Head of caudate nucleus (tissue), 42 donors: ENCODE results near the gene EML3.
"Not testable (repeated sequence)": the region's sequence is repeated elsewhere in the genome, so short reads cannot be mapped to it uniquely, and the experiment has no call there.

Experiments
- DNase-seq, 42 donors: peaks; one replicate each; pipeline versions ENCODE4 v3.0.0 to v3.0.0-alpha.2; 2020 to 2021; ENCODE audit warnings: mixed read lengths in 7 of 42
- intact Hi-C: fragments of 100-400 bp; cut with DNase I; formaldehyde crosslinking; loops from one replicate; pipeline ENCODE4 v1.15.0; 2022

The EML3 gene

DNA sequence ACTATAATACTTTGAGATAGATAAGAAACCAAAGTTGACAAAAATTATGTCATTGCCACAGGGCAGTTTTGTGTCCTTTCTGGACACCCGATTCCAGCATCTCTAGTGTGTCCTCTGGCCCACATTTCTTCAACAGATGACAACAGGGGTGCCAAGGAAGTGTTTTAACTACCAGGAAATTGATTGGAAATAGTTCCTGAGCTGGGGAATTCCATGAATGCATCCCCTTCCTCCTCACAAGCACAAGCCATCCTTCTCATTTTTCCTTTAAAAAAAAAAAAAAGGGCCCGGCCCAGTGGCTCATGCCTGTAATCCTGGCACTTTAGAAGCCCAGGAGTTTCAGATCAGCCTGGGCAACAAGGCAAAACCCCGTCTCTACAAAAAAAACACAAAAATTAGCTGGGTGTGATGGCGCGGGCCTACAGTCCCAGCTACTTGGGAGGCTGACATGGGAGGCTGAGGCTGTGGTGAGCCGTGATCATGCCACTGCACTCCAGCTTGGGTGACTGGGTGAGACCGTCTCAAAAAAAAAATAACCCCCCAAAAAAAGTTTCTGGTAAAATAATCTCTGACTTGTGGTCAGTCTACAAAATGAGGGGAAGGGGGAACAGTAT lies 10.0 kb upstream of the EML3 start:
- DNase-seq = no peak
- intact Hi-C loops = no loop called here

DNA sequence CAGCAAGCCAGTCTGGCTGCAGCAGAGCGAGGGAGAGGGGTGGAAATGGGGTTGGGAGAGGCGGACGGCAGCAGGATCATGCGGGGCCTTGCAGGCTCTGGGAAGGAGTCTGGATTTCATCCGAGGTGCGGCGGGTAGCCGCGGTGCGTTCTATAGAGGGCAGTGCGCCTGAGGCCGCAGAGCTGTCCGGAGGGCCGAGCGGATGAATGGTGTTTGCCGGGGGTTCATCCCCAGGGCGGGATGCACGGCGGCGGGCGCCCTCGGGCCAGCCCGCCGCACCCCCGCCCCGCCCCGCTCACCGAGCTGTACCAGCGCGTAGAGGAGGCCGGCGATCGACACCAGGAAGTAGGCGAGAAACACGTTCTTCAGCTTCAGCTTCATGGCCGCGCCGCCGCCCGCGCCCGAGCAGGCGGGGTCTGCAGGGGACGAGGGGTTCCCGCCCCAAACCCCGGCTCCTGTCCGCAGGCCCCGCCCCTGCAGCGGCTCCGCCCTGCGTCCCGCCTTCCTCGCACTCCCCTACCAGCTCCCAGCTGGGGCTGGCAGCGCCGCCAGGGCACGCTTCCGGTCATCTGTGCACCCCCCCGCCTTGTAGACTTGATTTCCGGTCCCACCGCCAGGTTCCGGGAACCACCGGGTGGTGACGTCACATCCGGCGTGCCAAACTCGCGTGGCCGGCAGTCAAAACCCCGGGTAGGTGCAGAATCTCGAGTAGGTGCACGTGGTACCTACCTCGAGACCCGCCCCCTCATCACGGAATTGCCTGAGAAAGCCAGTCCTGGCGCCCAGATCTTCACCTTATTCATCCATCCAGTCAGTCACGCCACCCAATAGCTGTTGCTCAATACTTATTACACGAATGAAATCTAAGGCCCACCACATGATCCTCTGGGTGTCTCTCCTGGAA lies 9.2 kb upstream of the EML3 start, which contains the start of gene B3GAT3:
B3GAT3 (minus strand) TSS at position 420 of the 904 bp plus-strand sequence; CDS start at position 381, 39 bp downstream.
- intact Hi-C loops = no loop called here
- peak; percentile 94 to 99 (median 98) for DNase-seq

DNA sequence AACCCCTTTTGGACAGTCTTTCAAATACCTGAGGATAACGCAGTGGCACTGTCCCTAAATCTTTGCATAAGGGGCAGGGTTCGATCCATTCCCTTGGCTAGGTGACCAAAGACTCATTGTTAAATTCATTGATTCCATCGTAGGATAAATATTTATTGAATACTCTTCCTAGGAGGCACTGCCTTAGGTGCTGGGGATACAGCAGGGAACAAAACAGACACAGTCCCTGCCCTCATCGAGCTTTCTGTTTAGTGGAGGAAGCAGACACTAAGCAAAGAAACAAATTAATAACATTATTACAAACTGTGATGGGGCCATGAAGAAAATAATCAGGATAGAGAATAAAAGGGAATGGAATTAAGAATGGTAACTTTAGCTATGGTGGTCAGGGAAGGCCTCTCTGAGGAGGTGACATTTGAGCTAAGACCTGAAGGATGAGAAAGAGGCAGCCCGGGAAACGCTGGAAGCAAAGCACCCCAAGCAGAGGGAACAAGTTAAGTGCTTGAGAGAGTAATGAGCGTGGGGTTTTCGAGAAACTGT lies 8.5 kb upstream of the EML3 start:
- no peak for DNase-seq
- intact Hi-C loops = no loop called here

DNA sequence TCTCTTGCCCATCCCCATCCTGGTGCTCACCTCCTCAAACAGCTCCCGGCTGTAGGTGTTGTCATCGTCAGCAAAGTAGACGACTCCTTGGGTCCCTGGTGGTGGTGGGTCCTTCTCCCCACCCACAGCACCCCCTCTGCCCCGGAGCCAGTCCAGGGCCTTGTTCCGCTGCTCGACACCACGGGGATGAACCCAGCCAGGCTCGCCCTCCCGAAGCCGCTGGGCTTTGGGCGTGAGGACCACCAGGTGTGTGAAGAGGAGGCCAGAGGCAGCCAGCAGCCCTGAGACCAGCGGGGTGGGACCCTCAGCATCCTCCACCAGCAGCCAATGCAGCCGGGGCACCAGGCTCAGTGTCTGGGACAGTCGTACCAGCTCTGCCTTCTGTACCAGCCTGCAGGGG lies 4.4 kb upstream of the EML3 start:
- intact Hi-C loops, DNase-seq: not testable (repeated sequence)

DNA sequence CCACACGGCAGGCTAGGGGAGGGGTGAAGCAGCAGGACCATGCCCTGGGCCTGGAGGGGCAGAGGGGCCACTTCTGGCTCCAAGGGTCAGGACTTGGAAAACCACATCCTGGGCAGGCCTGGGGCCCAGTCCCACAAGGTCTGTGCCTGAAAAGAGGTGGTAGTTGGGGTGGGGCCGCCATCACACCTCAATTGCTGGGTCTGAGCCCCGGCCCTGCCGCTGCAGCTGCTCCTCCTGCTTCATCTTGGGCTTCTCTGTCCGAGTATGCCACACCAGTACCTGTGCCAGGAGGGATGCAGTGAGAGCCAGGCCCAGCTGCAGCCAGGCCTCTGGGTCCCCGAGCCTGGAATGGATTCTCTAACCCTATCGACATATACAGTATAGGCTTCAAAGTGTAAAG lies 2.9 kb upstream of the EML3 start:
- intact Hi-C loops = no loop called here
- DNase-seq = no peak

DNA sequence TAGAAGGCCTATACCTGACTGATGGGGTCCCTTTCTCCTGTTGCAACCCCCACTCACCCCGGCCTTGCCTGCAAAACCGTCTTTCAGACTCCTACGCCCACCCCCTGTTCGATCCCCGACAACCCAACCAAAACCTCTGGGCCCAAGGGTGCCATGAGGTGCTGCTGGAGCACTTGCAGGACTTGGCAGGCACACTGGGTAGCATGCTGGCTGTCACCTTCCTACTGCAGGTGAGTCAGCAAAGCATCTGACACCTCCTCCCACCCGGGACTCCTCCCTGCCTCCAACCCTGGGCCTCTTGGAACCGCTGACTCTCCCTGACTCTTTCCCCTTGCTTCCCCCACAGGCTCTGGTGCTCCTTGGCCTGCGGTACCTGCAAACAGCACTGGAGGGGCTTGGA lies 1.7 kb upstream of the EML3 start:
- DNase-seq = peak; percentile 52 to 94 (median 79)
- intact Hi-C loops = no loop called here

DNA sequence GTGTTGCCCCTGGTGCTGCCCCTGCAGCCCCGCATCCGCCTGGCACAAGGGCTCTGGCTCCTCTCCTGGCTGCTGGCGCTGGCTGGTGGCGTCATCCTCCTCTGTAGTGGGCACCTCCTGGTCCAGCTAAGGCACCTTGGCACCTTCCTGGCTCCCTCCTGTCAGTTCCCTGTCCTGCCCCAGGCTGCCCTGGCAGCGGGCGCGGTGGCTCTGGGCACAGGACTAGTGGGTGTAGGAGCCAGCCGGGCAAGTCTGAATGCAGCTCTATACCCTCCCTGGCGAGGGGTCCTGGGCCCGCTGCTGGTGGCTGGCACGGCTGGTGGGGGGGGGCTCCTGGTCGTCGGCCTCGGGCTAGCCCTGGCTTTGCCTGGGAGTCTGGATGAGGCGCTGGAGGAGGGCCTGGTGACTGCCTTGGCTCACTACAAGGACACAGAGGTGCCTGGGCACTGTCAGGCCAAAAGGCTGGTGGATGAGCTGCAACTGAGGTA lies 760 bp upstream of the EML3 start:
- DNase-seq = peak in 17 of 42 donors; percentile 8 to 59 (median 34)
- intact Hi-C loops = no loop called here

DNA sequence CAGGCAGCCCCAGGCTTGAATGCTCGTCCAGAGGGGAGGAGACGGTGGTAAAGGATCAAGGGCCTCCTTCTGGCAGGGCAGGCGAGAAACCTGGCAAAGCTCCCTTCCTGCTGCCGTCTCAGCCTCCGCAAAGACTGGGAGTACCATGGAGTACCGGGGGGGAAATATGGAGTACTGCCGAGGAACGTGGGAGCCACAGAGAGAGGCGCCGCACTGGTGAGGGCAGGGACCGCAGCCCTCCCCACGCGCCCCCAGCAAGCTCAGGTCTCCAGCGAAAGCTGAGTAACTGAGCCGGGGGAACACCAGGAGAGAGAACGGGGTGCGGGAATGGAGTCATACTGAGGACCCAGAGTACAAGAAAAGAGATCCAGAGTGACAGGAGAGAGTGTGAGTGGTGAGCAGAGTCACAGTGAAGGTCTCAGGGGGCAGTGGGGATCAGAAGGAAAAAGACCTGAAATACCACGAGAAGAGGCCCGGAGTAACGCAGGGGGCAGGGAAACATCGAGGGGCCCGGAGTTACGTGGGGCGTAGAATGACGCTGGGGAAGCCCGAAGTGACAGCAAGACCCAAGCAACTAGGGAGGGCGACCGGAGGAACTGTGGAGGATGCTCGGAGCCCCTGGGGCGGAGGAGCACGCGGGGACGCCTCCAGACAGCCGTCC lies 740 bp downstream of the EML3 start:
- intact Hi-C loops = no loop called here
- peak; percentile 29 to 87 (median 66) for DNase-seq

DNA sequence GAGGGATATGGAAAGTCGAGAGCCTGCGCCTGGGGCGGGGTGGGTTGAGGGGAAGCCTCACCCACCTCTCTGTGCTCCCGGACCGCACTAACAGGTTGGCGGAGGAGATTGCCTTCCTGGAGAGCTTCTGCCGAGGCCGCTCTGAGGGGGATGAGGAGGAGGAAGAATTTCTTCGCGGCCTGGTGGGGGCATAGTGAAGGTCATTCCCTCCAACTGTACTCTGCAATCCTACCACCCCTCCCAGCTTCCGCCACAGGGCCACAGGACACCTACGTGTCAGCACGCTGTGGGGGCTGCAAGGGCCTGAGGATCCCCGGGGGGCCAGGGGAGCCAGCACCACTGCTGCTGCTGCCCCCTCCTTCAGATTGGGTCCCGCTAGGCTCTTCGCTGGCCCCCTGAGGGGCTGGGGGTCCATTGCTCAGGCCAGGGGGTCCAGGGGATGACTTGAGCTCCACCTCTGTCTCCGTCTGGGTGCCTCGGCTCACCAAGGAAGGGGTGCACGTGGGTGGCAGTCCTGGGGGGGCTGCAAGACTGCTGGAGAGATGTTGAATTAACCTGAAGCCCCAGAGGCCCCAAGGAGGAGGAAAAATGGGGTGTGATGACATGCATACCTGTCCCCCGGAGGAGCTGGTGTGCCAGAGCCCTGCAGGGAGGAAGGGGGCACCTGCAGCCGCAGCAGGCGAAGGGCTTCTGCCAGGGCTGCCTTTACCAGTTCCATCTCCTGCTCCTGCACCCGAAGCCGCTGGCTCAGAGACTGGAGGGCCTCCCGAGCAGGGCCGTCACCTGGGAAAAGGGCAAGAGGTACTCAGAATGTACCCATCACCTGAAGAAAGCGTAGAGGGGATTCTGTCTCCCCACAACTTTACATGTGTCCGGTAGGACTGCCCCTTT lies 1.5 kb downstream of the EML3 start:
- intact Hi-C loops = no loop called here
- DNase-seq = no peak

DNA sequence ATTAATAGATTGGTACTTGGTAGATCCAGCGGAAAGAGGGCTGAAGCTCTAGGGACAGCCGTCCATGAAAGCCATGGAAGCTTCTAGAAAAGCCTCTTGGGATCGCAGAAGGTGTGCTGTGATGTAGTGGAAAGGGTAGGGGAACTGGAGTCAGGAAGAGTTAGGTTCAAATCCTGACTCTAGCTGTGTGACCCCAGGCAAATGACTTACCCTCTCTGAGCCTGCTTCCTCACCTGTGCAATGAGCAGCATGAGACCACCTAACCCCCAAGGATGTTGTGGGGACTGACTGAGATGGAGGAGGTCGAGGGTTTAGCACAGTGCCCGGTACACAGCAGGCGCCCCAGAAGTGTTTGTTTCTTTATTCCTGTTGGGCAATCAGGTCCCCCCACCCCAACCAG lies 2.2 kb downstream of the EML3 start:
- intact Hi-C loops = no loop called here

DNA sequence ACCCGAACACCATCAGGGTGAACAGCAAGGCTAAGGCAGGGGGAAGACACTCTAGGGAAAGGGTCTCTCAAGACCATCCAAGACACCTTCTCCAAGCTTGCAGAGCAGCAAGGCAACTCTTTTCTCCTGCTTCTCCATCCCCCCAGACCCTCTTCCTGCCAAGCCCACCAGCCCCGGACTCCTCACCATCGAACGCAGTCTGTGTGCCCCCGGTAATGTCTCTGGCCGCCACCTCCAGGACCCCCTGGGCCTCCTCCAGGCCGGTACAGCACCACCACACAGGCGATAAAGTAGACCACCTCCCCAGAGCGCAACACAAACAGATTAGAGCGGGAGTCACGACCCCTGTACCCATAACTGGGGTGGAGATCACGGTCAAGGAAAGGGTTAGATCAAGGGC lies 3.8 kb downstream of the EML3 start:
- DNase-seq = no peak
- intact Hi-C loops = no loop called here

More for the DNA sequence above, 2.2 kb downstream of the EML3 start:
- DNase-seq = no peak

DNA sequence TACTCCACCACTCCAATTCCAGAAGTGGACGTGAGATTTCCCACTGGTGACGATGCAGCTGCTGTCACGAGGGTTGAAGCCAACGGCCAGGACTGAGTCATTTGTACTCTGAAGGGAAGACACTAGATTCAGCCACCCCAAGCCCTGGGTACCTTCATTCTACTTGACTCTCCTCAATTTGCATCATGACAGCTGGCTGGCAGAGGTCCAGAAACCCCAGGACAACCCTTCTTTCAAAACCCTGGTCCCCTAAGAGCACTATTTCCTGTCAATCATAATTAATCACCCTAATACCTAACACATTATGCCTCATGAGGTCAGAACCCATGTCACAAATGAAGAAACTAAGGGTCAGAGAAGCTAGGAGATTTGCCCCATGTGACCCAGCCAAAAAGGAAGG lies 4.9 kb downstream of the EML3 start:
- intact Hi-C loops = no loop called here
- no peak for DNase-seq

DNA sequence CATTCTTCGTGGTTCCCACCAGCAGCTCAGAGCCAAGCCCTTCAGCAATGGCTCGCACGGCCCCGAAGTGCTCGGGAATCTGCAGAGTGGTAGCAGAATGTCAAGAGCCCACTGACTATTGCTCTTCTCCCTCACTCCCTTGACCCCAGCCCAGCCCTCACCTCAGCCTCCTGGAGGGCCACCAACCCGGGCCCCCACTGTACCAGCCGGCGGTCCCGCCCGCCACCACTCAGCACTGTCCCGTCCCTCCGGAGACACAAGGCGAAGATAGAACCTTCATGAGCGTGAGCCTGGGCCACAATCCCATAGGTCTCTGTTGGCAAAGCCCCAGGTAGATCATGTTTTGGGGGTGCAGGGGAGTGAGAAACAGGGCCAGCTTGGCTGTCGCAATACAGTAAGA lies 6.7 kb downstream of the EML3 start:
- no peak for DNase-seq
- intact Hi-C loops = no loop called here

DNA sequence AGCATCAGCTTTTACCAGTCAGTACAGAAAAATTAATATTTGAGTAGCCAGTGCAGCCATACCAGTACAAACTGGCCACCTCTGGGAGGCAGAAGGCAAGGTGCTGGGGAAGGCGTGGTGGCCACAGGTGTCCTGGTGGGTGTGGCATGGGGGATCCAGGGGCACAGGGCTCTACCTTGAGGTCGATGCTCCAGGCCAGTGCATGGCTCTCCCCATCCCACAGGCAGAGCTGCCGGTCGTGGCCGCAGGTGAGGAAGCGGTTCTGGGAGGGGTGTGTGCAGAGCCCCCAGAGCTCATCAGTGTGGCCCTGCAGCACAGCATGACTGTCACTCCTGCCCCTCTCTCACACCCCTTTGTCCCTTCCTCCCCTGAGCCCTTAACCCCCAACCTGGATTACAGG lies 7.1 kb downstream of the EML3 start:
- no peak for DNase-seq
- intact Hi-C loops = no loop called here

DNA sequence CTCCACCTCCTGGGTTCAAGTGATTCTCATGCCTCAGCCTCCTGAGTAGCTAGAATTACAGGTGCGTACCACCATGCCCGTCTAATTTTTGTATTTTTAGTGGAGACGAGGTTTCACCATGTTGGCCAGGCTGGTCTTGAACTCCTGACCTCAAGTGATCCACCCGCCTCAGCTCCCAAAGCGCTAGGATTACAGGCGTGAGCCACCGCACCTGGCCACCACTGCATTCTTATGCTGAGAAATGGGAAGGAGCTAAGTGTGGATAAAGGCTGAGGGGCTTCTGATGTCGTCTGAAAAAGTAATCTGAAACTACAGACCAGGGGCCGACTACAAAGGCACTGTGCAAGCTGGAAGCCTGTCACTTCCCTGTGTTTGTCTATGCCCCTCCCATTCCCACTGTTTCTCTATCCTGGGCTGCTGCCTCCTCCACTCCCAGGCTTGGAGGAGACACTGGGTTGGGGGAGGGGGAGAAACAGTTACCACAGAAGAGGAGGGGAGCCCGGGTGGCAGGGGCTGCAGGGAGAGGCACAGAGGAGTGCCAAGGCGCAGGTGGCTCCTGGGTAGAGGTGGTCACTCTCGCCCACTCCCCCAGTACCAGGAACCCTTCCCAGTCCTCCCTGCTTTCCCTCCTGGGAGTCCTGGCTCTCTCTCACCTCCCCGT lies 8.0 kb downstream of the EML3 start:
- intact Hi-C loops = no loop called here
- DNase-seq = peak in 7 of 42 donors; percentile 25 to 51 (median 33)

DNA sequence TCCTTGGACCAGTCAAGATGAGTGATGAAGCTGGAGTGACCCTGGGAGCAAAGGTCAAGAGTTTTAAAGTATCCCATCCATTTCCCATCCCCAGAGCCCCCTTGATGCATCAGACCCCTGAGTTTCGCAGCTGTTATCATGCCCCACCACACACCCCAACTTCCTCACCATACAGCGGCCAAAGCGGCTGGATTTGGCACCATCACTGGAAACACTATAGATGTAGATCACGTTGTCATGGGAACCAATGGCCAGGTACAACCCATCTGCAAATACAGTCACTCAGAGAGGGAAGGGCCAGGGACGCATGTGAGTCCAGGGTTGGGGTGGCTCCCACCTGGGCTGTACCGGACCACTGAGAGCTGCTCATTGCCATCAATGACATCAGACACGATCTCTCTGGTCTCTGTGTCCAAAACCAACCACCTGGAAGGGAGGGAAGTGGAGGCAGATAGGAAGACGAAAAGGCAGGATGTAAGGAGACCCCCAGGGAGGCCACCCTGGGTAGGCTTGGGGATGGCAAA lies 8.7 kb downstream of the EML3 start:
- intact Hi-C loops = no loop called here
- DNase-seq = no peak

DNA sequence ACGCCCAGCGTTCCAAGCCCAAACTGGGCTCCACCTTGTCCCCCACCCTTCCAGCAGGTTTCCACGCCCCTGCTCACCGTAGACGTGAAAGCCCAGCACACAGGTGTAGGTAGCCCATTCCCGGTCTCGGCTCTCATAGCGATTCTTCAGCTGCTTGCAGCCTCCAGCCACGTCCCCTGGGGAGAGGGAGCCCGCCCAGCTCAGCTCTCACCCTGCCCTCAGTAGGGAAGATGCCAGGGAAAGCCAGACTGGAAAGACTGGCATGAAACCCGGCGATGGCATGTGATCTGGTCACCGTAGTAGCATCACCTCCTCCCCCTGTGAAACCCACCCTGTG lies 9.5 kb downstream of the EML3 start:
- intact Hi-C loops = no loop called here
- DNase-seq = peak in 1 of 42 donors; percentile 22
